HCT116 (cell line): Measurements from ENCODE around the gene MYH11.

Source experiments
- EGR1 ChIP-seq: IDR thresholded peaks from 2 replicates; pipeline ENCODE4 v1.6.1; 2012; ENCODE audit warnings: low read depth
- ELF1 ChIP-seq: IDR thresholded peaks from 2 replicates; pipeline ENCODE4 v1.6.1; 2012; ENCODE audit warnings: low read depth, borderline replicate concordance
- EZH2 ChIP-seq: fragments of 200-600 bp; sonication (generic); IDR thresholded peaks from 2 replicates; pipeline ENCODE4 v1.6.1; 2017; ENCODE audit warnings: antibody characterized with exemption, mixed run types
- POLR2A ChIP-seq: IDR thresholded peaks from 2 replicates; pipeline ENCODE4 v1.7.0; 2011; ENCODE audit warnings: borderline replicate concordance; ENCODE audit not compliant: insufficient read depth, insufficient read length; ENCODE audit errors: extremely low read depth
- POLR2AphosphoS5 ChIP-seq: IDR thresholded peaks from 2 replicates; pipeline ENCODE4 v1.6.1; 2011; ENCODE audit warnings: mild to moderate bottlenecking, low read depth, low read length, moderate library complexity
- RAD21 ChIP-seq: IDR thresholded peaks from 2 replicates; pipeline ENCODE4 v1.6.1; 2012; ENCODE audit warnings: low read depth, mild to moderate bottlenecking
- SIN3A ChIP-seq: IDR thresholded peaks from 2 replicates; pipeline ENCODE4 v1.6.1; 2012; ENCODE audit warnings: low read depth
- ZNF274 ChIP-seq: fragments of 200-500 bp; sonication (Bioruptor generic); IDR thresholded peaks from 2 replicates; pipeline ENCODE4 v1.6.1; 2014; ENCODE audit warnings: mild to moderate bottlenecking, low read depth, low read length, inconsistent platforms
- TF ChIP-seq, protein P1 (sequence below), 3 experiments: fragments of 200-600 bp in 1 of 3; sonication (generic) in 1 of 3; IDR thresholded peaks in 2 of 3; conservative IDR thresholded peaks in 1 of 3; 2 replicates each; pipeline ENCODE4 v1.5.1; 2012 to 2017; ENCODE audit warnings: low read depth in 2 of 3, low read length in 2 of 3, antibody characterized with exemption in 1 of 3, borderline replicate concordance in 1 of 3, control low read depth in 1 of 3, mild to moderate bottlenecking in 1 of 3, mixed read lengths in 1 of 3, mixed run types in 1 of 3, moderate library complexity in 1 of 3; ENCODE audit not compliant: insufficient read depth in 1 of 3
- TF ChIP-seq, protein P2 (sequence below): IDR thresholded peaks from 2 replicates; pipeline ENCODE4 v1.6.1; 2012; ENCODE audit warnings: low read depth
- TF ChIP-seq, protein P3 (sequence below): IDR thresholded peaks from 2 replicates; pipeline ENCODE4 v1.6.1; 2012

DNA sequence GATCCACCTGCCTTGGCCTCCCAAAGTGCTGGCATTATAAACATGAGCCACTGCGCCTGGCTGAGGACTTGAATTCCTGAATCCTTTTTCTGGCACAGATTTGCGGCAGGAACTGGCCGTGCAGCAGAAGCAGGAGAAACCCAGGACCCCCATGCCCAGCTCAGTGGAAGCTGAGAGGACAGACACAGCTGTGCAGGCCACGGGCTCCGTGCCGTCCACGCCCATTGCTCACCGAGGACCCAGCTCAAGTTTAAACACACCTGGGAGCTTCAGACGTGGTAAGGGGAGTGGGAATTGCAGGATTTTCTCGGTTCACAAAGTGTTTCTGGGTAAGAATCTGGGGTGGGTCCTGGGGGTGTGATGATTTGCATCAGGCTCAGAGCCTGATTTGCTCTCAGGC lies 165.8 kb downstream of the MYH11 start:
- TF ChIP-seq, protein P1, sequence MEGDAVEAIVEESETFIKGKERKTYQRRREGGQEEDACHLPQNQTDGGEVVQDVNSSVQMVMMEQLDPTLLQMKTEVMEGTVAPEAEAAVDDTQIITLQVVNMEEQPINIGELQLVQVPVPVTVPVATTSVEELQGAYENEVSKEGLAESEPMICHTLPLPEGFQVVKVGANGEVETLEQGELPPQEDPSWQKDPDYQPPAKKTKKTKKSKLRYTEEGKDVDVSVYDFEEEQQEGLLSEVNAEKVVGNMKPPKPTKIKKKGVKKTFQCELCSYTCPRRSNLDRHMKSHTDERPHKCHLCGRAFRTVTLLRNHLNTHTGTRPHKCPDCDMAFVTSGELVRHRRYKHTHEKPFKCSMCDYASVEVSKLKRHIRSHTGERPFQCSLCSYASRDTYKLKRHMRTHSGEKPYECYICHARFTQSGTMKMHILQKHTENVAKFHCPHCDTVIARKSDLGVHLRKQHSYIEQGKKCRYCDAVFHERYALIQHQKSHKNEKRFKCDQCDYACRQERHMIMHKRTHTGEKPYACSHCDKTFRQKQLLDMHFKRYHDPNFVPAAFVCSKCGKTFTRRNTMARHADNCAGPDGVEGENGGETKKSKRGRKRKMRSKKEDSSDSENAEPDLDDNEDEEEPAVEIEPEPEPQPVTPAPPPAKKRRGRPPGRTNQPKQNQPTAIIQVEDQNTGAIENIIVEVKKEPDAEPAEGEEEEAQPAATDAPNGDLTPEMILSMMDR (IDR thresholded peaks at IDR 0.05 in 2 of 3, conservative IDR thresholded peaks at IDR 0.05 in 1 of 3; ENCODE audit: borderline replicate concordance in 1 of 3, insufficient read depth in 1 of 3, low read depth in 2 of 3, low read length in 2 of 3) = no peak
- TF ChIP-seq, protein P2, sequence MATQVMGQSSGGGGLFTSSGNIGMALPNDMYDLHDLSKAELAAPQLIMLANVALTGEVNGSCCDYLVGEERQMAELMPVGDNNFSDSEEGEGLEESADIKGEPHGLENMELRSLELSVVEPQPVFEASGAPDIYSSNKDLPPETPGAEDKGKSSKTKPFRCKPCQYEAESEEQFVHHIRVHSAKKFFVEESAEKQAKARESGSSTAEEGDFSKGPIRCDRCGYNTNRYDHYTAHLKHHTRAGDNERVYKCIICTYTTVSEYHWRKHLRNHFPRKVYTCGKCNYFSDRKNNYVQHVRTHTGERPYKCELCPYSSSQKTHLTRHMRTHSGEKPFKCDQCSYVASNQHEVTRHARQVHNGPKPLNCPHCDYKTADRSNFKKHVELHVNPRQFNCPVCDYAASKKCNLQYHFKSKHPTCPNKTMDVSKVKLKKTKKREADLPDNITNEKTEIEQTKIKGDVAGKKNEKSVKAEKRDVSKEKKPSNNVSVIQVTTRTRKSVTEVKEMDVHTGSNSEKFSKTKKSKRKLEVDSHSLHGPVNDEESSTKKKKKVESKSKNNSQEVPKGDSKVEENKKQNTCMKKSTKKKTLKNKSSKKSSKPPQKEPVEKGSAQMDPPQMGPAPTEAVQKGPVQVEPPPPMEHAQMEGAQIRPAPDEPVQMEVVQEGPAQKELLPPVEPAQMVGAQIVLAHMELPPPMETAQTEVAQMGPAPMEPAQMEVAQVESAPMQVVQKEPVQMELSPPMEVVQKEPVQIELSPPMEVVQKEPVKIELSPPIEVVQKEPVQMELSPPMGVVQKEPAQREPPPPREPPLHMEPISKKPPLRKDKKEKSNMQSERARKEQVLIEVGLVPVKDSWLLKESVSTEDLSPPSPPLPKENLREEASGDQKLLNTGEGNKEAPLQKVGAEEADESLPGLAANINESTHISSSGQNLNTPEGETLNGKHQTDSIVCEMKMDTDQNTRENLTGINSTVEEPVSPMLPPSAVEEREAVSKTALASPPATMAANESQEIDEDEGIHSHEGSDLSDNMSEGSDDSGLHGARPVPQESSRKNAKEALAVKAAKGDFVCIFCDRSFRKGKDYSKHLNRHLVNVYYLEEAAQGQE = no peak
- no peak for TF ChIP-seq POLR2A
- TF ChIP-seq, protein P3, sequence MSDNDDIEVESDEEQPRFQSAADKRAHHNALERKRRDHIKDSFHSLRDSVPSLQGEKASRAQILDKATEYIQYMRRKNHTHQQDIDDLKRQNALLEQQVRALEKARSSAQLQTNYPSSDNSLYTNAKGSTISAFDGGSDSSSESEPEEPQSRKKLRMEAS = no peak
- no peak for TF ChIP-seq RAD21
- no peak for TF ChIP-seq POLR2AphosphoS5
- no peak for TF ChIP-seq ELF1
- no peak for TF ChIP-seq SIN3A
- no peak for TF ChIP-seq ZNF274
- no peak for TF ChIP-seq EGR1
- no peak for TF ChIP-seq EZH2
